HG03103 (cell line): ENCODE measurements around the gene FAM72D.
"Not testable (repeated sequence)": the region's sequence is repeated elsewhere in the genome, so short reads cannot be mapped to it uniquely, and the experiment has no call there.

Source experiments
- ATAC-seq: cut with Tn5 transposase; IDR thresholded peaks from one replicate; pipeline ENCODE4 v1.9.1; 2021; ENCODE audit warnings: low read depth; ENCODE audit not compliant: unreplicated experiment

The FAM72D gene

GRCh38 chr1:145095284-145096057 is at the start of gene FAM72D, which contains the start of gene SRGAP2B:
FAM72D (plus strand) TSS chr1:145095974; CDS start chr1:145096848, 874 bp downstream.
SRGAP2B (minus strand) TSS chr1:145095328; CDS start chr1:145092901, 2,427 bp downstream.
- peak; percentile 76 for ATAC-seq

GRCh38 chr1:145047553-145047952 is 48.2 kb upstream of the FAM72D start:
- not testable (repeated sequence) for ATAC-seq

GRCh38 chr1:145048181-145048856 is 47.5 kb upstream of the FAM72D start:
- not testable (repeated sequence) for ATAC-seq

GRCh38 chr1:145052019-145052776 is 43.6 kb upstream of the FAM72D start:
- not testable (repeated sequence) for ATAC-seq

- not testable (repeated sequence) for ATAC-seq
Observed at GRCh38 chr1:145053428-145053827, 42.3 kb upstream of the FAM72D start.

- ATAC-seq, result peak; percentile 99
Observed at GRCh38 chr1:145055217-145055760, 40.5 kb upstream of the FAM72D start.

GRCh38 chr1:145058184-145058583 is 37.6 kb upstream of the FAM72D start:
- peak; percentile 44 for ATAC-seq

- ATAC-seq, result not testable (repeated sequence)
Observed at GRCh38 chr1:145063285-145063684, 32.5 kb upstream of the FAM72D start.

- not testable (repeated sequence) for ATAC-seq
Observed at GRCh38 chr1:145063941-145064648, 31.7 kb upstream of the FAM72D start.

GRCh38 chr1:145065194-145065826 is 30.5 kb upstream of the FAM72D start:
- peak; percentile 60 for ATAC-seq

GRCh38 chr1:145066486-145066885 is 29.3 kb upstream of the FAM72D start:
- ATAC-seq, result not testable (repeated sequence)

- ATAC-seq, result not testable (repeated sequence)
Observed at GRCh38 chr1:145071569-145071968, 24.2 kb upstream of the FAM72D start.

- ATAC-seq, result not testable (repeated sequence)
Observed at GRCh38 chr1:145074021-145074559, 21.7 kb upstream of the FAM72D start.

- not testable (repeated sequence) for ATAC-seq
Observed at GRCh38 chr1:145076877-145077276, 18.9 kb upstream of the FAM72D start.

- ATAC-seq, result not testable (repeated sequence)
Observed at GRCh38 chr1:145077872-145078786, 17.6 kb upstream of the FAM72D start.

- not testable (repeated sequence) for ATAC-seq
Observed at GRCh38 chr1:145078787-145079370, 16.9 kb upstream of the FAM72D start.

GRCh38 chr1:145079737-145080136 is 16.0 kb upstream of the FAM72D start:
- ATAC-seq, result not testable (repeated sequence)

- not testable (repeated sequence) for ATAC-seq
Observed at GRCh38 chr1:145080193-145080592, 15.6 kb upstream of the FAM72D start.
